ENCODE data around the gene APBB1. TPM values are rescaled to one million over a fixed set of nuclear protein-coding genes. Genes with fewer than 3 reads are reported as not detected.

APBB1 gene
- total RNA-seq, 1 donor from 2014 or later, result 26.9 TPM

GRCh38 chr11:6350486-6350885 is 68.4 kb downstream of the APBB1 start:
- no peaks in the 10 kb centered on the region for H3K27me3 ChIP-seq (ENCODE audit: control insufficient read depth, insufficient read depth, low read length)
- no peak for DNase-seq (ENCODE audit: low read depth)
- TF ChIP-seq CTCF (IDR thresholded peaks at IDR 0.05; ENCODE audit: insufficient read depth, low read length, poor library complexity, severe bottlenecking), result no peak
- no peaks in the 10 kb centered on the region for H3K36me3 ChIP-seq (ENCODE audit: control insufficient read depth, insufficient read depth, low read length)
- no peak overlapping the region for H3K4me3 ChIP-seq (ENCODE audit: low read depth, low read length)

GRCh38 chr11:6350043-6350442 is 68.9 kb downstream of the APBB1 start:
- DNase-seq (ENCODE audit: low read depth), result no peak
- Histone ChIP-seq H3K27me3 (ENCODE audit: control insufficient read depth, insufficient read depth, low read length) (no peaks in the 10 kb centered on the region), H3K4me3 (ENCODE audit: low read depth, low read length) (no peak overlapping the region), H3K36me3 (ENCODE audit: control insufficient read depth, insufficient read depth, low read length) (no peaks in the 10 kb centered on the region)
- TF ChIP-seq CTCF (IDR thresholded peaks at IDR 0.05; ENCODE audit: insufficient read depth, low read length, poor library complexity, severe bottlenecking), result no peak

- DNase-seq (ENCODE audit: low read depth), result no peak
- no peak for TF ChIP-seq CTCF (IDR thresholded peaks at IDR 0.05; ENCODE audit: insufficient read depth, low read length, poor library complexity, severe bottlenecking)
- Histone ChIP-seq H3K36me3 (ENCODE audit: control insufficient read depth, insufficient read depth, low read length) (no peaks in the 10 kb centered on the region), H3K27me3 (ENCODE audit: control insufficient read depth, insufficient read depth, low read length) (no peaks in the 10 kb centered on the region), H3K4me3 (ENCODE audit: low read depth, low read length) (no peak overlapping the region)
Observed at GRCh38 chr11:6345366-6345765, 73.5 kb downstream of the APBB1 start.

Other genes starting within 250 kb of the APBB1 start
- not detected in 2 replicates for gene OR52B2, start 248.8 kb downstream of the APBB1 start, total RNA-seq
- gene OR52W1, start 219.9 kb downstream of the APBB1 start, total RNA-seq, result not detected in 2 replicates
- gene C11orf42, start 213.5 kb downstream of the APBB1 start, total RNA-seq, result not detected in 2 replicates
- 33.0 and 34.0 TPM in 2 replicates for gene FHIP1B, start 184.5 kb downstream of the APBB1 start, total RNA-seq
- 0.14 and 0.54 TPM in 2 replicates for gene CNGA4, start 180.0 kb downstream of the APBB1 start, total RNA-seq
- gene CCKBR, start 159.3 kb downstream of the APBB1 start, total RNA-seq, result 0.21 TPM in 1 of 2 replicates, not detected in the other
- gene CAVIN3, start 98.6 kb downstream of the APBB1 start, total RNA-seq, result 93.7 and 119 TPM in 2 replicates
- gene SMPD1, start 28.6 kb downstream of the APBB1 start, total RNA-seq, result 25.7 and 28.4 TPM in 2 replicates
- gene HPX, start 21.9 kb upstream of the APBB1 start, total RNA-seq, result 0.13 and 0.34 TPM in 2 replicates
- gene TRIM3, start 54.8 kb upstream of the APBB1 start, total RNA-seq, result 13.7 and 13.8 TPM in 2 replicates
- 65.2 and 74.6 TPM in 2 replicates for gene ARFIP2, start 62.2 kb upstream of the APBB1 start, total RNA-seq
- gene TIMM10B, start 62.4 kb upstream of the APBB1 start, total RNA-seq, result 48.6 and 56.1 TPM in 2 replicates
- gene DNHD1, start 78.2 kb upstream of the APBB1 start, total RNA-seq, result 2.9 and 3.6 TPM in 2 replicates
- gene RRP8, start 184.5 kb upstream of the APBB1 start, total RNA-seq, result 13.7 and 26.4 TPM in 2 replicates
- 154 and 156 TPM in 2 replicates for gene ILK, start 184.7 kb upstream of the APBB1 start, total RNA-seq
- gene TAF10, start 193.1 kb upstream of the APBB1 start, total RNA-seq, result 57.2 and 66.1 TPM in 2 replicates
- gene TPP1, start 200.3 kb upstream of the APBB1 start, total RNA-seq, result 72.4 and 77.7 TPM in 2 replicates
- gene DCHS1, start 236.7 kb upstream of the APBB1 start, total RNA-seq, result 15.5 and 20.7 TPM in 2 replicates